GM21529 (cell line): Measurements from ENCODE around the gene BCL6.

ENCODE experiments used
- ATAC-seq: cut with Tn5 transposase; IDR thresholded peaks from one replicate; pipeline ENCODE4 v1.9.1; 2021; ENCODE audit not compliant: unreplicated experiment

Gene BCL6

DNA sequence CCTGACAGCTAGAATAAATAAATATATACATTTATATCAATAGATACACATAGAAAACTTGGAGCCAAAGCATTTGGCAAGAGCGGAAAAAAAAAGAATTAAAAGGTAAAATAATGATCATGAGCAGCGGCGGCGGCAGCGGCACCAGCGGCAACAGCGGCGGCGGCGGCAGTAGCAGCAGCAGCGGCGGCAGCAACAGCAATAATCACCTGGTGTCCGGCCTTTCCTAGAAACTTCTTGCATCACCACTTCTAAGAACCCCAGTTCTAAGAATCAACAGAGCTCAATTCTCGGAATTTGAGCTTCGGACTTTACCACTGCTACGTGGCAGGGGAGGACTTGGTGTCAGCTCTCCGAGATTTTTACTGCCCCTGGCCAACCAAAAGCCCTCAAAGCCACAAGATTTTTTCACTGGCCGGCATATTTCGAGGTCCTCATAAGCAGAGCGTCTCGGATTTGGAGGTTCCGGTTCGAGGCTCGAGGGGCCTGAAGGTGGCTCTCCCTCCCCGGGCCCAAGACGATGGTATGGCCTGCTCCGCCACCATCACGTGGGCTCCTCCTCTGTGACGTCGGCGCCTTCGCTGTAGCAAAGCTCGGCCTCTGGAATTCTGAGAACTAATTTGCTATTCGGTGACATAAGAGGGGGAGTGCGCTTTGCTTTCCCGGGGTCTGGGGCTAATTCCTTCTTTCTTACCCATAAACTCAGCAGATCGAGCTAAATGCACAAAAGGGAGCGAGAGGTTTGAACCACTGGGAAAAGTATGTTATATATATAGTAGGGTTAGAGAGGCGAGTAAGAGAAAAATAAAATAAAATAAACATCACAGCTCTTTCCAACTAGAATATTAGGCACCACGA lies at the start of gene BCL6:
Gene BCL6, minus strand, starts transcription at position 268 of the 858 bp plus-strand sequence. CDS start 11,775 bp downstream, outside the sequence.
- peak; percentile 74 for ATAC-seq

DNA sequence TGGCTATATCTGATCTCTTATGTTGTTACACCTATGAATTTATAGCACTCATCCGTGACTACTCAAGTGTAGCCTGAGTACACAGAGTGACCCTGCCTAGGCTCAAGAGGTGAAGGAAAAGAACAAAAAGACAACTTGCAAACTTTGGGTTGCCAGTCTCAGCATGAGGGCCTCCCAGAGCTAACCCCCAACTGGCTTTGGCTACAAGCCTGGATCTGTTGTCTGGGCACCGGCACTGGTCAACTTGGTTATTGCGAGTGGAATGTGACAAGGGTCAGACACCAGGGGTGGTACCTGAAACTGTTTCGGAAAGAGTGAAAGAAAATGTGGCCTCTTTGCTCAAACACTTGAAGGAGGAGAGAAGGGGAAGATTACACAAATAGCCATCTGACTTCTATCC lies 49.5 kb upstream of the BCL6 start:
- ATAC-seq: no peak

DNA sequence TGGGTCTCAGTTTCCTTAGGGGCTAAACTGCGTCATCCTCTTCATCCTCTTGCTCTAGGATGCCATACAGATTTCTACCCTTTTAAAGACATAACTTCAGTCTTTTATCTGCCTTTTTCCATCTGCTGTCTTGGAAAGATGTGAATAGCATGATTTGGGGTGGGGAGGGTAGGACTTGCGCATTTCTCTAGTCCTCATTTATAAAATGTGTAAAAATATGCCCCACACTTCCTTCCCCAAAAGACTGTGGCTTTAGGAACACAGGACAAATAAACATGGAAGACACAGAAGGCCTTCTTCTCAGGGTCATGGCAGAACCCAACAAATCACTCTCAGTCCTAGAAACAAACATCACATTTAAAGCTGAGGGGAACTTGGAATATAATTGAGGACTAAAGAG lies 48.4 kb upstream of the BCL6 start:
- no peak for ATAC-seq

DNA sequence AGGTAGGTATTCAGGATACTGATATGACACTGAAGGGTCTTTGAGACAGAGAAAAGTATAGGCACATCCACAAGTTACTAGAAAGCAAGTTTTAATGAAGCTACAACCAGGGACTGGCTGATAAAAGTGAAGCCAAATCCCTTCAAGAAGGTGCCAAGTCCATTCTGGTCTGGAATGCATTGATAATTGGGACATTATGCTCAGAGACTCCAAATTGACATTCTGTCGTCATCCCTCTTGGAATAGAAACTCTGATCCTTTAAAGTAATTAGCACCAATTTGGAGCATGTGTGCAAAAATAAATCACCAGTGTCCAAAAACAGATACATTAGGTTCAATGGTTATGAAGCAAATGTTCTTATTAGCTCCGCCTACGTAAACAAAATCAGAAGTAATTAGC lies 47.3 kb upstream of the BCL6 start:
- no peak for ATAC-seq

DNA sequence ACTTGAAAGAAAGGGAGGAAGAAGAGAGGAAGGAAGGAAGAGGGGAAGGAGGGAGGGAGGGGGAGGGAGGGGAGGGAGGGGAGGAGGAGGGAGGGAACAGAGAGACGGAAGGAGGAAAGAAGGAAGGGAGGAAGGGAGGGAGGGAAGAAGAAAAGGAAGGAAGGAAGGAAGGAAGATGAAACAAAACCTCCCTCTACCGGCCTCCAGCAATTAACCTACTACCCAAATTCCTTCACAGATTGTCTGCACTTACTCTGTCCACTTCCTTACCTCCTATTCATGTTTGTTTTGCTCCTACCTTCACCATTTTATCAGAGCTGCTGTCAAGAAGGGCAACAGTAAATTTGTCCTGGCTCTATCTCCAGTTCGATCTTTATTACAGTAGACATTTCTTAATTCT lies 44.6 kb upstream of the BCL6 start:
- ATAC-seq: no peak

DNA sequence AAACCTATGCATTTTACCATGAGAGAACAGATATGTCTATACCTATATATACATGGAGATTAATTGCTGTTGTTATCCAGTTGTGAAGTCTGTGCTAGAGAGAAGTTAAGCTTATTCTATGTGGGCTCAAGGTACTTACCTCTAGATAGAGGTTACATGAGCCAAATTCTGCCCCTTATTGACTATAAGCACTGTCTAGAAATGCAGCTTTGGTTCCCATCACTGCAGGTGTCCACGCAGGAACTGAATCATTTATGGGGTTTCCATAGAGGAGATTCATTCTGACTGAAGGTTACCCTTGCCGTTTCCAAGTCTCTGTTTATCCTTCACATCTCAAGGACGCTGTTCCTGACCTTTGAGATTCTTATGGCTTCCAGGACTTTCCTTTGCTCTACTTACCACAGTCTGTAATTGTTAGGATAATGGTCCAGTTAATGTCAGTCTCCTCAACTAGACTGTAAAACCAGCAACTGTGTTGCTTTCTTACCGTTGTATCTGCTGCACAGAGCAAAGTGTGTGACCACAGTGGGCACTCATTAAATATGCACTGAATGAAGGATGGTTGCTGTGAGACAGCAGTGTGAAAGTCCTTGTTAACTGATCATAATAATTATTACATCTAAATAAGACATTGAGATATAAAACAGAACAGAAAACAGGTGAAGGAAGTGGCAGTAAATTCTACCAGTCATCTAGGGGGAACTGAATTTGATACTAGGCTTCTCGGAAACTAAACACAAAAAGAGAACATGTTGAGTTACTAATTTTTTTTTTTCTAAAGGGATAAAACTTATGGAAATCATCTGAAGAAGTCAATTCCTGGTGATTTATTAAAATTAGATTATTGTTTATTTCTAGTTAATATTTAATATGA lies 44.0 kb upstream of the BCL6 start:
- ATAC-seq: no peak

DNA sequence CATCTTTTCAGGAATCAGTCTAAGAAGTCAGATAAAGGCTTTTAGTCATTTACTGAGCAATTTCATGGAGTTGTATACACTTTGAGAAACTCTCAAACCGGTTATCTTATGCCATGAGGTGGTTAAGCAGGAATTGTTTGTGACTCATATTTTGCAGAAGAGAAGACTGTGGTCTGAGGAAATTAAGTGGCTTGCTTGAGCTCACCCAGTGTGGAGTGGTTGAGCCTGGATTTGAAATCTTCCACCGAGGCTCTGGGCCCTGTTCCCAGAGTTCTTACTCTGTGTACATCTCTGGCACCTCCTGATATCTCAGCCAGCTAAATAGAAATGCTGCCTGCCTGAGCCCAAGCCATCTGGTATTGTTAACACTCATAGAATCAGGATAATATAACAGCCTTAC lies 37.8 kb upstream of the BCL6 start:
- no peak for ATAC-seq

DNA sequence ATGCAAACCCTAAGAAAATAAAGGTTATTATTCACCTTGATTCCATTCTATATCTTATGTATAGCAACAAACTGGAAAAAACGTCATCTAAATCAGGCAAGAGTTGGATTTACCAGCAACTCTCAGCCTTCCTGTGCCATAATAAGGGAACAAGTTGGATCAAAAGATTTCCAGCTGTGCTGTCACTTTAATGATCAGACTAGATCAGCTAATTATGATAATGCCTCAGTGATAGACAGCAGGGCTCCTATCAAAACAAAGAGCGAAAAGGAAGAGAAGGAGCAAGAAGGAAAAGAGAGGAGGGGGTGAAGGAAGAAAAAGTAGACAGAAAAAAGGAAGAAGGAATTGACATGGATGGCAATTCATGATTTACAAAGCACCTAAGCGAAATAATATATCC lies 36.7 kb upstream of the BCL6 start:
- no peak for ATAC-seq

DNA sequence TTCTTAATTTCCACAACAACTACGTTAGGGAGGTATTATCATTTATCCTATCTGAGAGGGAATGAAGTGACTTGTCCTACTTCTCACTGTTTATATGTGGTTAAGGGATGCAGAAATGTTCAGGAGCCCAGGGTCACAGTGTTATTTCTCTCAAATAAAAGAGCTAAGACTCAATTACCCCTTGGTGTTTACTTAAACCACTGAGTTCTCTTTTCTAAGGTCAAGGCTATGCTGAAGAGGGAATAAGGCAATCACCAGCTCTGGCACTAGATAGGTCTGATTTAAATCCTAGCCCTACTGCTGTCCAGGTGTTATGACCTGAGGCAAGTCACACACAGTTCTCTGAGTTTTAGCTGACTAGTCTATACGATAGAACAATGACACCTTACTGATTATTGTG lies 35.7 kb upstream of the BCL6 start:
- no peak for ATAC-seq

DNA sequence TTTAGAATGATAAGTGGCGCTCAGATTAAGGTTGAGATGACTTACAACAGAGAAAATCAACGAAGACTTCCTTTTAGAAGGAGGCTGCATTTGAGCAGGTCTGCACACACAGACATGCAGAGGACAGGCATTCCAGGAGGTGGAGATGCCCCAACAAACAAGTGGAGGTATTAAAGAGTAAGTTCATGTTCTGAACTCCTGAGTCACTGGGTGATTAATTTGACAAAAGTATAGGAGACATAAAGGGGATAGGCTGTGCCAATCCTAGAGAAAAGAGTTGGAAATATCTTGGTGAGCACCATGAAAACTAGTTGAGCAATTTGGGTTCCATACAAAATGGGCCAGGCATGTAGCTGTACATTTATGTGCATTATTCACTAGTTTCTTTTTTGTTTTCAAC lies 33.5 kb upstream of the BCL6 start:
- ATAC-seq: no peak

DNA sequence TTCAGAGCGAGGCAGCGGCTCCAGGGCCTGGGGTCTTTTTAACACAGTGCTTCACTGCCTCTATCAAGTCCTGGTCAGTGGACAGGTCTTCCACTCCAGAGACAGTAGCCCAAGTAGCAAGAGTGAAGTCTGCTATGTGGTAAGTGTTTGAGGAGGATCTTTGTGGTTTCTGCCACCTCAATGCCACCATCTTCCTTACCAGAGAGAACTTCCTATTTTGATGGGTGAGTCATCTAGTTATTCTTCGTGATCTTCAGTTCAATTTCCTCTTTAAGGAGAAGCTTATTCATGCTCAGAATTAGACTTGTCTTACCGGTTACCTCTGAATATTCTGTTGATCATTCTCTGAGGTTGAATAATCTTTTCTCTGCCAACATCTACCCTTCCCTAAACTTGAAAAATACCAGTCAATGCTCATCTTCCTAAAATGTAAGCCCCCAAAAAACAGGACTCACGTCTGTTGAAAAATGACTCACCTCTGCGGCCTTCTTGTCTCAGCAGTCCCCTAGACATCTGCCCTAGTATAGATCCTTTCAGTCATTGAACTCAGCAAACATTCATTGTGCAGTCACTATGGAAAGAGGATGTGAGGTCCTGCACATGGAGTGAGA lies 32.2 kb upstream of the BCL6 start:
- peak; percentile 30 for ATAC-seq

DNA sequence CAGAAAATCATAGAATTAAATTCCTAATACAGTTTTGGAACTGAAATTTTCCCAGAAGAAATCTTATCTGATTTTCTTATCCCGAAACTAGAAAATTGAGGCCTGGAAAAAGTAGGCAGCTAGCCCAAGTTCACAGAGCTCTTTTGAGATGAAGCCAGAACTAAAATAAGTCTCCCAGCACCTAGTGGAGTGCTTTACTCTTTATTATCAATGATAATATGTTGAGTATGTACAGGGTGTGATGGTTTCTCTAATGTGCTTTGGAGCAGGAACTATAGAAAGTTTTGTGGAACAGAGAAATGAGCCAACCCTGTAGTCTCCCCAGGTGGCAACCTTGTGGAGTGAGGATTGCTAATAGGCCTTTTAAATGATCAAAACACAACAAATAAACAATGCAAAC lies 30.3 kb upstream of the BCL6 start:
- no peak for ATAC-seq

DNA sequence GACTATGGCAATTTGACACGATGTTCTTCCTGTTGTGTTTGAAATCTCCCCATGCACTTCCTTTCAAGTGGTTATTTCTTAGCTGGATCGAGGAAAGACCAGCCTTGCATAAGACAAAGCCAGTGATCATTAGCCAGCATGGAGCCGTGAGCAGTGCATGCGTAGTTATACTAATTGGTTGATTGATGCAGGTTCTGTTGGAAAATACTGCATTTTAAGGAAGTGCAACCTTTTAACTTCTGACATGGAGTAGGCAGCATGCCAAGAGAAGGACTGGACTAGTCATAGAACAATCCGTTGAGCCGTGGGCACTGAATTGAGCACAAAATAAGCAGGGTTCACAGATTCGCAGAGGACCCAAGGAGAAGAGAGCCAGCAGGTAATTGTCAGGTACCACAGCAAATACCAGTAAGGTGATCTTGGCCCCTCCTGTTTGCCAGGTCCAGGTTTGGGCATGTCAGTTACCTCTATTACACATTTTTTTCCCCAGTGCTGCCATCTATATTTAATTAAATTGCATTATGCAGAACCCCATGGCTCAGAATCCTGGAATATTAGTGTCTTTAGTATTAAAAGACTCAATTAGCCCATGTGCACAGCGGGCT lies 29.0 kb upstream of the BCL6 start:
- ATAC-seq: no peak

DNA sequence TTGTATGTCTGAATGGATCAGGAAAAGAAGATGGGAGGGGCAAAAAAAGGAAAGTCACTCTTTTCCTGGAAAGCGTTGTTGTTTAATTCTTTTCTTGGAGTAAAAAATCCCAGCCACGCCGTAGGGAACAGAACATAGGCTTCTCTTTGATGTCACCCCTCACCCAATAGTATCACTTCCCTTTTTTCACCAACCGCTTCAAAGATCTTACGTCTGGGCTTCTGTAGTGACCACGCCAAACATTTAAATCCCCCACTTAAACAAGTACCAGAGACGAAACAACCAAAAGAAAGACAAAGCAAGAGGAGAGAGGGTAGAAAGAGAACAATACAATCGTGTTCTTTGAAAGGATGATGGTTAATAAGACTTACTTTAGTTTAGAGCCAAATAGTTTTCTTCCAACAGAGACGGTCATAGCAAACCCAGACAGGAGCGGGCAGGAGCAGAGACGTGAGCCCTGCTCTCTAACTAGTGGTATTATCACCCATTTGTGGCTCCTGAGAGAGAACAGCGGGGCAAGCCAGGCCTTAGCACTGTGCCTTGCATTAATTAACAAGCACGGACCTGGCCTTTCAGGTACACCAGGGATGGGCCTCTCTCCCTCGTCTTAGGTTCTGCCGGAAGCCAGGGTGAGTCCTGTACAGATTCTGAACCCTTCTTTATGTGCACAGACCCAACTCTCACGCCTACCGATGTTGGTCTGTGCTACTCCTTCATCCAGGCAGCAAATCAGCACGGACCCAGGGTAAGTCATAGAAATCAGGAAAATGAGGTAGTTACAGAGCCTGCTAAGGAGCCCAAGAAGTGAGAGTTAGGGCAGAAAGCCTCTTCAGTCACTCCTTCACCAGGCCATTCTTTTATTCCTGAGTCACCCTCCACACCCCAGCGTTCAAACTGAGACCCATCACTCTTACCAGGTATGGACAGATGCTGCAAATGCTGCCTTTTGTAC lies 28.2 kb upstream of the BCL6 start:
- ATAC-seq: peak; percentile 75

DNA sequence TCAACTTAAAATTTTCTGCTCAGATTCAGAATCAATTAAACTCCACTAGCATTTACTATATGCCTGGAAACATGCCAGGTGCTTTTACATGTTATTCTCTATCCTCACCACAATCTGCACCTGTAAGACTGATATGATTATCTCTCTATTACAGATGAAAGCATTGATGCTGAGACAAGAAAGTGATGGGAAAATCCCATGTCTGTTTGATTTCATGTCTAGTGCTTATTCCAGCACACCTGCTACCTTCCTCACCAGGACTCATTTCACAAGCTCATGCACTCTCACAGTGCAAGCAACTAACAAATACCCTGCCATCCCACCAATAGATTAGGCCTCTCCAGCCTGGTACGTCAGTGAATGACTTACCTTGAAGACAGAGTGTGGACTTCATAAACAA lies 25.0 kb upstream of the BCL6 start:
- peak; percentile 47 for ATAC-seq

DNA sequence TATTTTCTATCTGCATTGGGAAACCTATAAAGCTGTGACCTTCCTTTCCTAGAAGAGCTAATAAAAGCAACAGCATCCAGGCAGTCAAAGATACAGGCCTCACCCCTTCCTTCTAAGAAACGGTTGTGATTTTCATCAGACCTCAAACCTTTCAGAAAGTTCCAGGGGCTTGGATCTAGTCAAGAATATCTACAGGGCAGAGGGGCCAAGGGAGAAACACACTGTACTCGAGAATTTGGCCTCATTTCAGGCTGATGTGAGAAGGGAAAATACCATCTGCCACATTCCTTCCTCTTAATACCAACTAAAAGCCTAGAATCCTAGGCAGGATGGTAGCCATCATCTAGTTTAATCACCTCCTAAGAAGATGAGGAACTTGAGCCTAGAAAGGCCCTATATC lies 24.5 kb upstream of the BCL6 start:
- no peak for ATAC-seq

DNA sequence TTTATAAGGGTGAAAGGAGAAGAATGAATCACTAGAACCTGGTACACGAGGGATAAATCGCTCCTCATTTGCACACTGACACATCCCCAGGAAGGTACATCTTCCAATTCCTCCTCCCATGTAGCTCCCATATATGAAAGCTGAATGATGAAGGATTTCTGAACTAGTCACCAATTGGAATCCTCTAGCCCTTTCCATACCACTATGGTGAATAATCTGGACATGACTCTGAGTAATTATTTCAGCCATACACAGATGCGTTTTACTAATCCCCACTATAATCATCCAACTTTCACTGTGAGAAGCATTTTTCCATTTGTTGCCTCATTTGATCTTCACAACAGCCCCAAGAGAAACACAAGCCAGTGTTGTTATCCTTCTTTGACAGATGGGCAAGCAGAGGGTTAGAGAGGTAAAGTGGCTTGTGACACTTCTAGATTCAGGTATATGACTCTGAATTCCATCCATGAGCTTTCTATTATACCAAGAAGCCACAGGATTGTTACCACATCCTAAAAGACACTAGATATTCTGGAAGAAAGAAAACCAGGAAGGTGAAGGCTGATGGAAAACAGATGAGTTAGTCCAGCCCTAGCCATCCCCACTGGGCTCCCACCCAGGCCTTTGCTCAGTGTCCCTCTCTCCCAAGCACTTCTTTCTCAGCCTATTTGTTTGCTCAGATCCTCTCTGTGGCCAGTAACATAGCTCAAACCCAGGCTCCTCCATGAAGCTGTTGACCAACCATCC lies 22.2 kb upstream of the BCL6 start:
- ATAC-seq: no peak

DNA sequence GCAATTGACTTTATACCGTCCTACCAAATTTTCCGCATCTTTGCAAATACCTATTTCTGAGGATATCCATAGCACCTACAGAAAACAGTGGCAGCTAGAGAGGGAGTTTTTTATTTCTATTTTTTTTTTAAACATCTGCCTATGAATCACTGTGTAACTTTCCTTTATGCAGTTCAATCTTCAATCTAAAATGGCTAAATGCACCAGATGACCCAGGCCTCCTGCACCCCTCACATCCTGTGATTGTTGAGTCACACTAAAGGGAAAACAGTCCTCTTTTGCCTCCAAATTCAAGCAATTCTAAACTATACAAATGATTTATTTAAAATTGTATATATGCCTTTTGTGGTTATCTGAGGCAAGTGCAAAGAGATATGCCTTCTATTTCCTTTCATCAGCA lies 20.1 kb upstream of the BCL6 start:
- no peak for ATAC-seq

DNA sequence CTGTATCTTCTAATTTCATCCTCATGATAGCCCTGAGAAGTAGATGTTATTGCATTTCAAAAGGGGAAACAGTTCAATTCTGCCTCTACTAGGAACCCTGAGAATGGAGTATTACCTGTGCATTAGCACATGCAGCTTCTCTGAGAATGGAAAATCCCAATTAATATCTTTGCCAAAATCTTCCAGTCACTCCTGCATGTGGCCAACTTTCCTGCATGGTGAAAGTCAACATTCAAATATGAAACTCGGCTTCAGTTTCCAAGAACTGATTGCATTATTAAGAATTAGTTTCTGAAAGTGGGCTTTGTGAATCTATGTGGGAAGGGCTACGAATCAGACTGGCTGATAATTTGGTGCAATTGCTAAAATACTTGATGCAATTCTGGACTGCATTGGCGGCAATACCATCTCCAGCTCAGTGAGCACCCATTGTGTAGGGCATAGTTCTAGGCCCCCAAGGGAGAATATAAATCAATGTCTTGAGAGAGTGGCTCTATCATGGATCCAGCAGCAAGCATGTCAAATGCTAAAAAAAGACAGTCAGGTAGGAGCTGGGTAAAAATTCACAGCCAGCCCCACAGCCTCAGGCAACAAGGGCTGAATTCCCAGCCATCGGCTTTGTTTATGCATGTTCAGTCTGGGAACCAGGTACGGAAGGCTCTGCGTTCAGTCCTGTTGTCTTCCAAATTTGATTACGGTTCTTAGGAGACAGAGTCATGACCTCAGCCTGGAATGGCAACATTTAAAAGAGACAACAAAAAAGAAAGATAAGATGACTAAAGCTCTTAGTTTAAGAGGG lies 18.8 kb upstream of the BCL6 start:
- ATAC-seq: no peak
